ENCODE data around the gene ARF1. TPM values are rescaled to one million over a fixed set of nuclear protein-coding genes. Genes with fewer than 3 reads are reported as not detected.

The ARF1 gene
- total and polyA plus RNA-seq, 2 of the 8 experiments (the other 6 are each of a cell fraction or from before 2014, with no cell fraction given), result 265 to 471 TPM

- Histone ChIP-seq H3K14ac (ENCODE audit: insufficient read length) (no peak overlapping the region), H4K5ac (ENCODE audit: insufficient read length, low read depth, low read length) (no peak overlapping the region), H2AFZ (ENCODE audit: low read length) (peak overlapping the region; percentile 72; the same call in 1 of the 2 replicates), H3K79me1 (ENCODE audit: low read depth, low read length) (peaks cover 12% of the 10 kb centered on the region; the same call in 1 of the 2 replicates), H3K18ac (ENCODE audit: extremely low read depth, low read length) (no peak overlapping the region; the same call in 1 of the 2 replicates), H4K8ac (ENCODE audit: extremely low read depth, insufficient read depth, low read length) (peak overlapping the region; percentile 26; the same call in 1 of the 2 replicates), H2BK5ac (ENCODE audit: low read depth, low read length) (no peak overlapping the region), H3K4me2 (ENCODE audit: insufficient read depth in 1 of 2, low read depth in 2 of 2, low read length in 2 of 2) (peak overlapping the region; percentile 69 to 79), H2BK12ac (ENCODE audit: low read depth, low read length) (no peak overlapping the region), H3K4me1 (replicated peaks in 1 of 4; ENCODE audit: control insufficient read depth in 3 of 4, insufficient read depth in 4 of 4, low read length in 3 of 4) (peaks cover 0 to 7% (median under 1%) of the 10 kb centered on the region in 4 experiments; a peak in 5 of 7 replicates), H3K27ac (ENCODE audit: low read depth, low read length) (no peak overlapping the region), H4K20me1 (replicated peaks in 1 of 2; ENCODE audit: control insufficient read depth in 1 of 2, insufficient read depth in 2 of 2, low read length in 2 of 2) (peaks cover 0 to 13% of the 10 kb centered on the region in 2 experiments), H3K56ac (replicated peaks; ENCODE audit: insufficient read length, low read depth, low read length) (no peak overlapping the region), H3K79me2 (ENCODE audit: control insufficient read depth in 1 of 2, insufficient read depth in 2 of 2, low read length in 2 of 2) (peaks cover 3 to 8% of the 10 kb centered on the region in 2 experiments; a peak in 2 of 4 replicates), H2BK120ac (replicated peaks; ENCODE audit: low read depth, low read length) (no peak overlapping the region), H2AK5ac (ENCODE audit: low read depth, low read length) (no peak overlapping the region), H3K9ac (replicated peaks in 1 of 4; ENCODE audit: extremely low read depth in 1 of 4, low read depth in 3 of 4, low read length in 3 of 4) (peak overlapping the region in 3 of 4 experiments; percentile 28 to 38 (median 29); a peak in 3 of 7 replicates), H3K36me3 (ENCODE audit: control insufficient read depth in 2 of 4, insufficient read depth in 4 of 4, low read length in 3 of 4) (peaks cover 3 to 16% (median 8%) of the 10 kb centered on the region in 4 experiments; a peak in 5 of 8 replicates), H3K9me3 (ENCODE audit: insufficient read depth in 2 of 2, low read depth in 1 of 2, low read length in 1 of 2) (peaks cover 0 to 3% of the 10 kb centered on the region in 2 experiments; a peak in 1 of 4 replicates), H2BK20ac (ENCODE audit: low read length) (no peak overlapping the region), H3K4me3 (ENCODE audit: extremely low read depth in 1 of 4, insufficient read depth in 2 of 4, low read depth in 3 of 4, low read length in 4 of 4) (peak overlapping the region; percentile 71 to 96 (median 80)), H4K91ac (replicated peaks; ENCODE audit: insufficient read length, low read length) (no peak overlapping the region), H2BK15ac (ENCODE audit: low read length) (no peak overlapping the region), H3K27me3 (replicated peaks in 1 of 4; ENCODE audit: control insufficient read depth in 3 of 4, extremely low read depth in 1 of 4, insufficient read depth in 3 of 4, low read length in 3 of 4) (peaks cover 0 to 6% (median 5%) of the 10 kb centered on the region in 4 experiments; a peak in 2 of 7 replicates), H3K23ac (ENCODE audit: insufficient read length) (no peak overlapping the region), H3K23me2 (ENCODE audit: low read depth, low read length) (peaks cover 8% of the 10 kb centered on the region; the same call in 1 of the 2 replicates), H3K4ac (replicated peaks; ENCODE audit: insufficient read length, low read depth, low read length) (no peak overlapping the region)
- TF ChIP-seq ZNF274 (IDR thresholded peaks at IDR 0.05; ENCODE audit: borderline replicate concordance, extremely low read depth, low read length) (no peak), PHF8 (conservative IDR thresholded peaks at IDR 0.05; ENCODE audit: low read depth, low read length) (no peak), ATF2 (IDR thresholded peaks at IDR 0.05; ENCODE audit: low read length) (no peak), NANOG (IDR thresholded peaks at IDR 0.05; ENCODE audit: insufficient read depth, low read depth, low read length, poor library complexity, severe bottlenecking) (no peak), SRF (IDR thresholded peaks at IDR 0.05; ENCODE audit: low read depth, low read length) (no peak), SAP30 (IDR thresholded peaks at IDR 0.05; ENCODE audit: insufficient read depth, insufficient replicate concordance, low read length) (no peak), YY1 (IDR thresholded peaks at IDR 0.05; ENCODE audit: low read depth, low read length) (0 out of 2 replicates have a peak, but pooled peaks have one; percentile 2), RXRA (IDR thresholded peaks at IDR 0.05; ENCODE audit: insufficient read depth, low read depth, low read length) (no peak)
- ChIA-PET POLR2A (ENCODE audit: partially characterized antibody) (interaction anchor here (1.5 to 2.1 kb wide), 4 partner anchors 12 to 55 kb away, joined by 3 to 9 read pairs (median 4); partner anchors contain the start of gene ARF1), CTCF (ENCODE audit: partially characterized antibody) (interaction anchor here (1.0 to 2.5 kb wide), 6 partner anchors 21 to 163 kb away, joined by 3 to 14 read pairs (median 3); partner anchors contain the start of gene WNT3A)
- FAIRE-seq (no peak), DNase-seq (ENCODE audit: low read depth in 1 of 2, low spot score in 2 of 2) (no peak)
- WGBS, 2 experiments (ENCODE audit: extremely low coverage in 1 of 2, insufficient coverage in 1 of 2, insufficient read length in 1 of 2, insufficient replicate concordance in 2 of 2, low coverage in 1 of 2, low lambda C conversion rate in 2 of 2, missing lambda C conversion rate in 1 of 2), result 66% methylated on average over 12 of the region's 15 CpGs; no CpG with 5 or more reads in 1 of the 2 experiments
These were observed 27.5 kb downstream of the ARF1 start for GRCh38 chr1:228109962-228110488.
